Breast epithelium (tissue), 3 donors: Measurements from ENCODE around the gene STIL.
"Not testable (repeated sequence)": the region's sequence is repeated elsewhere in the genome, so short reads cannot be mapped to it uniquely, and the experiment has no call there.

Experiments
- POLR2A ChIP-seq: fragments of 450-650 bp; IDR thresholded peaks from one replicate; pipeline ENCODE4 v1.6.1; 2016; ENCODE audit warnings: antibody characterized with exemption, mild to moderate bottlenecking, moderate library complexity
- TF ChIP-seq, protein P1 (sequence below), 3 donors: fragments of 450-650 bp; IDR thresholded peaks; one replicate each; pipeline ENCODE4 v1.5.1; 2016 to 2017; ENCODE audit warnings: antibody characterized with exemption in 3 of 3, mild to moderate bottlenecking in 3 of 3, moderate library complexity in 3 of 3

GRCh38 chr1:47288116-47288515 is 25.8 kb downstream of the STIL start:
- TF ChIP-seq, protein P1, sequence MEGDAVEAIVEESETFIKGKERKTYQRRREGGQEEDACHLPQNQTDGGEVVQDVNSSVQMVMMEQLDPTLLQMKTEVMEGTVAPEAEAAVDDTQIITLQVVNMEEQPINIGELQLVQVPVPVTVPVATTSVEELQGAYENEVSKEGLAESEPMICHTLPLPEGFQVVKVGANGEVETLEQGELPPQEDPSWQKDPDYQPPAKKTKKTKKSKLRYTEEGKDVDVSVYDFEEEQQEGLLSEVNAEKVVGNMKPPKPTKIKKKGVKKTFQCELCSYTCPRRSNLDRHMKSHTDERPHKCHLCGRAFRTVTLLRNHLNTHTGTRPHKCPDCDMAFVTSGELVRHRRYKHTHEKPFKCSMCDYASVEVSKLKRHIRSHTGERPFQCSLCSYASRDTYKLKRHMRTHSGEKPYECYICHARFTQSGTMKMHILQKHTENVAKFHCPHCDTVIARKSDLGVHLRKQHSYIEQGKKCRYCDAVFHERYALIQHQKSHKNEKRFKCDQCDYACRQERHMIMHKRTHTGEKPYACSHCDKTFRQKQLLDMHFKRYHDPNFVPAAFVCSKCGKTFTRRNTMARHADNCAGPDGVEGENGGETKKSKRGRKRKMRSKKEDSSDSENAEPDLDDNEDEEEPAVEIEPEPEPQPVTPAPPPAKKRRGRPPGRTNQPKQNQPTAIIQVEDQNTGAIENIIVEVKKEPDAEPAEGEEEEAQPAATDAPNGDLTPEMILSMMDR (IDR thresholded peaks at IDR 0.05): not testable (repeated sequence)
- TF ChIP-seq POLR2A: not testable (repeated sequence)
